Calu3 (cell line): ENCODE results near the gene RDH13. TPM values are rescaled to one million over a fixed set of nuclear protein-coding genes. Genes with fewer than 3 reads are reported as not detected.
"Not testable (repeated sequence)": the region's sequence is repeated elsewhere in the genome, so short reads cannot be mapped to it uniquely, and the experiment has no call there.

Experiments used
- BruUV-seq: library from RNA; stranded (reverse); fragments of 400-500 nt; replicated peaks from 2 replicates; lab custom pipeline; 2021; lab: Mats Ljungman, UMichigan
- CTCF ChIA-PET: fragments of 300-600 bp; sonication (Branson Sonifier 250); formaldehyde crosslinking; loops from one replicate; lab custom pipeline; 2022; ENCODE audit warnings: antibody characterized with exemption; lab: Charles Lee
- DNase-seq: peaks from one replicate; pipeline ENCODE4 v3.0.0; 2022
- H3K27ac Mint-ChIP-seq: one replicate; pipeline ENCODE4 v1.8.0; 2022; ENCODE audit warnings: mixed read lengths; ENCODE audit not compliant: unreplicated experiment
- H3K27me3 Mint-ChIP-seq: one replicate; pipeline ENCODE4 v1.8.0; 2022; ENCODE audit warnings: mixed read lengths; ENCODE audit not compliant: unreplicated experiment
- H3K36me3 Mint-ChIP-seq: one replicate; pipeline ENCODE4 v1.8.0; 2022; ENCODE audit warnings: mild to moderate bottlenecking, moderate library complexity, mixed read lengths; ENCODE audit not compliant: insufficient read depth, unreplicated experiment
- H3K4me1 Mint-ChIP-seq: one replicate; pipeline ENCODE4 v1.8.0; 2022; ENCODE audit warnings: mild to moderate bottlenecking, low read depth, mixed read lengths; ENCODE audit not compliant: unreplicated experiment
- H3K4me3 Mint-ChIP-seq: one replicate; pipeline ENCODE4 v1.8.0; 2022; ENCODE audit warnings: mild to moderate bottlenecking, low read depth, moderate library complexity, mixed read lengths; ENCODE audit not compliant: unreplicated experiment
- H3K9me3 Mint-ChIP-seq: one replicate; pipeline ENCODE4 v1.8.0; 2022; ENCODE audit warnings: low read depth, mixed read lengths; ENCODE audit not compliant: unreplicated experiment
- intact Hi-C: fragments of 100-400 bp; cut with micrococcal nuclease; formaldehyde crosslinking; loops from one replicate; pipeline ENCODE4 v1.10.0; 2022; ENCODE audit not compliant: unreplicated experiment
- total RNA-seq: library from RNA; stranded (reverse); gene quantifications from 2 replicates; pipeline ENCODE4 v1.2.3, GENCODE V29; 2022
- TF ChIP-seq, protein P1 (sequence below): fragments of 200-600 bp; IDR thresholded peaks from one replicate; pipeline ENCODE4 v1.8.0; 2022; ENCODE audit warnings: antibody characterized with exemption; ENCODE audit not compliant: unreplicated experiment

Gene RDH13
- total RNA-seq, 1 experiment from 2014 or later = 50.1 TPM

DNA sequence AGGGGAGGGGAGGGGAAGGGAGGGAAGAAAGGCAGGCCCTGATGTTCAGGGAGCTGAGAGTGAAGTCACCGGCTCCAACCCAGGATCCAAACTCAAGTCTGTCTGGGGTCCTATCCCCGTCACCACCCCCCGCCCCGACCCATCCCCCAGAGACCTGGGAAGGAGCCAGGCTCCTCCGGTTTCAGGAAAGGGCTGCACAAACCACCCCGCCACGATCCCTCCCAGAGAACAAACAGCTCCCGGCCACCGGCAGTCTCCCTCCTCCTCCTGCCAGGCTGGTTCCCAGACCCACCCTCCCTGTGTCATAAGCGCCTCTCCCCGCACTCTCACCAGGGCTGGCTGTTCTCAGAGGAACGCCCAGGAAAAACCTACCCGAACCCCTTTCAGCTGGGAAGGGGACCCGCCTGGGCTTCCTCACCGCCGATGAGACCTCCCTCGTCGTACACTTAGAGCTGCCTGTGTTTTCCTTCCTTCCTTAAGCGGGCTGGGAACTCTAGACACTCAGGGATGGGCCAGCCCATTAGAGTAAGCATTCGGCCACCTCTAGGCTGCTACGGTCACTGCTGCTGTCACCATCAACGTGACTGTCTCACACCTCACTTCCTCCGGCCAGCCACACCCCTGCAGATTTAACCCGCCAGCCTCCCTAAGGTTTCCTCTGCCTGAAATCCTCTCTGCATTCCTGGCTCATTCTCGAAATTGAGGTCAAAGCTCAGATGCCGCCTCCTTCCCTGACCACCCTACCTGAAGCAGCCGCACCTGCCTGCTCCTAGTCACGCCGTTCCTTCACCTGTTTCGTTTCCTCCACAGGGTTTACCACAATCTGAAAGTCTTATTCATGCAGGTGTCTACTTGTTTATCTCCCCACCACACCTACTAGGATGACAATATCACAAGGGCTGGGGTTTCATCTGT lies 6.3 kb upstream of the RDH13 start:
- H3K36me3 Mint-ChIP-seq = peaks cover 35% of the 10 kb centered on the region
- TF ChIP-seq, protein P1, sequence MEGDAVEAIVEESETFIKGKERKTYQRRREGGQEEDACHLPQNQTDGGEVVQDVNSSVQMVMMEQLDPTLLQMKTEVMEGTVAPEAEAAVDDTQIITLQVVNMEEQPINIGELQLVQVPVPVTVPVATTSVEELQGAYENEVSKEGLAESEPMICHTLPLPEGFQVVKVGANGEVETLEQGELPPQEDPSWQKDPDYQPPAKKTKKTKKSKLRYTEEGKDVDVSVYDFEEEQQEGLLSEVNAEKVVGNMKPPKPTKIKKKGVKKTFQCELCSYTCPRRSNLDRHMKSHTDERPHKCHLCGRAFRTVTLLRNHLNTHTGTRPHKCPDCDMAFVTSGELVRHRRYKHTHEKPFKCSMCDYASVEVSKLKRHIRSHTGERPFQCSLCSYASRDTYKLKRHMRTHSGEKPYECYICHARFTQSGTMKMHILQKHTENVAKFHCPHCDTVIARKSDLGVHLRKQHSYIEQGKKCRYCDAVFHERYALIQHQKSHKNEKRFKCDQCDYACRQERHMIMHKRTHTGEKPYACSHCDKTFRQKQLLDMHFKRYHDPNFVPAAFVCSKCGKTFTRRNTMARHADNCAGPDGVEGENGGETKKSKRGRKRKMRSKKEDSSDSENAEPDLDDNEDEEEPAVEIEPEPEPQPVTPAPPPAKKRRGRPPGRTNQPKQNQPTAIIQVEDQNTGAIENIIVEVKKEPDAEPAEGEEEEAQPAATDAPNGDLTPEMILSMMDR = no peak
- H3K4me3 Mint-ChIP-seq = peak overlapping the region; percentile 84
- intact Hi-C loops = no loop called here
- peak overlapping the region; percentile 95 for H3K27ac Mint-ChIP-seq
- H3K9me3 Mint-ChIP-seq = no peaks in the 10 kb centered on the region
- H3K4me1 Mint-ChIP-seq = peaks cover 29% of the 10 kb centered on the region
- H3K27me3 Mint-ChIP-seq = peaks cover 13% of the 10 kb centered on the region
- CTCF ChIA-PET = interaction anchor here (0.6 to 1.2 kb wide), 4 partner anchors 20 to 233 kb away, joined by 3 to 6 read pairs (median 4); no protein-coding TSS in a partner anchor
- peak; percentile 76 for DNase-seq
- TSS peak; percentile 76 for BruUV-seq

DNA sequence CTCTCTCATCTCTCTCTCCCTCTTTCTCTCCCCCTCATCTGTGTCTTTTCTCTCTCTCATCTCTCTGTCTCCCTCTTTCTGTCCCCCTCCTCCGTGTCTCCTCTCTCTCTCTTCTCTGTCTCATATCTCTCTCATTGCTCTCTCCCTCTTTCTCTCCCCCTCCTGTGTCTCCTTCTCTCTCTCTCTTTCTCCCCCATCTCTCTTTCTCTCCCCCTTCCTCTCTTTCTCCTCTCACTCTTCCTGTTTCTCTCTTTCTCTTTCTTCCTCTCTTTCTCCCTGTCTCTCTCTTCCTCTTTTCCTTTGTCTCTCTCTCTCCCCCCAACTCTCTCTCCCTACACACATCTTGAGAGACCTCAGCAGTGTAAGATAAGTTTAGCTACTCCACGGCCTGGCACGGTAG lies 4.9 kb upstream of the RDH13 start:
- no peak overlapping the region for H3K4me3 Mint-ChIP-seq

DNA sequence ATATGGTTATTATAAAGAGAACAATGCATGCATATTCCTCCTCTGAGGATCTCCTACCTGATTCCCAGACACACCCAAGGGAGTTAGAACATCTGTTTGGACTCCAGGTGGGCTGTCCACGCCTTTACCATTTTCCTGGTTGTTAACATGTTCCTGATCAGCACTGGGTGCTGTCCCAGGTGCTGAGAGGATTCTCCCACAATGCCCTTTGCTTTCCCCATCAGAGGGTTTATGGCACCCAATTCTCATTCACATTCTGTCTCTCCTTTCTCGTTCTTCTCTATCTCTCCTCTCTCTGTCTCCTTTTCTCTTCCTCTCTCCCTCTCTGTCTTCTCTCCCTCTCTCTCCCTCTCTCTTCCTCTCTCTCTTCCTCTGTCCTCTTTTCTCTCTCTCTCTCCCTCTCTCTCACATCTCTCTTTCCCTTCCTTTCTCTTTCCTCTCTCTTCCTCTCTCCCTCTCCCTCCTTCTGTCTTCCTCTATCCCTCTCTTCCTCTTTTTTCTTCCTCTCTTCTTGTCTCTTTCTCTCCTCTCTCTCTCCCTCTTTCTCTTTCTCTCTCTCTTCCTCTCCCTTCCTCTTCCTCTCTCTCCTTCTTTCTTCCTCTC lies 3.3 kb upstream of the RDH13 start:
- no peak overlapping the region for H3K27ac Mint-ChIP-seq
- intact Hi-C loops = no loop called here
- no peak for DNase-seq
- TF ChIP-seq, protein P1 = no peak
- BruUV-seq = no TSS peak
- CTCF ChIA-PET = no interaction called here
- peaks cover 13% of the 10 kb centered on the region for H3K27me3 Mint-ChIP-seq
- no peak overlapping the region for H3K4me3 Mint-ChIP-seq
- peaks cover 18% of the 10 kb centered on the region for H3K4me1 Mint-ChIP-seq
- peaks cover 60% of the 10 kb centered on the region for H3K36me3 Mint-ChIP-seq
- H3K9me3 Mint-ChIP-seq = no peaks in the 10 kb centered on the region

More for the DNA sequence above, 4.9 kb upstream of the RDH13 start:
- peaks cover 29% of the 10 kb centered on the region for H3K4me1 Mint-ChIP-seq
- no peak overlapping the region for H3K27ac Mint-ChIP-seq
- BruUV-seq = no TSS peak
- TF ChIP-seq, protein P1 = no peak
- CTCF ChIA-PET = interaction anchor here (0.6 kb wide), 1 partner anchor 604 kb away, joined by 3 read pairs; no protein-coding TSS in a partner anchor
- H3K9me3 Mint-ChIP-seq = no peaks in the 10 kb centered on the region
- peaks cover 47% of the 10 kb centered on the region for H3K36me3 Mint-ChIP-seq
- no peak for DNase-seq
- intact Hi-C loops = no loop called here
- H3K27me3 Mint-ChIP-seq = peaks cover 13% of the 10 kb centered on the region

DNA sequence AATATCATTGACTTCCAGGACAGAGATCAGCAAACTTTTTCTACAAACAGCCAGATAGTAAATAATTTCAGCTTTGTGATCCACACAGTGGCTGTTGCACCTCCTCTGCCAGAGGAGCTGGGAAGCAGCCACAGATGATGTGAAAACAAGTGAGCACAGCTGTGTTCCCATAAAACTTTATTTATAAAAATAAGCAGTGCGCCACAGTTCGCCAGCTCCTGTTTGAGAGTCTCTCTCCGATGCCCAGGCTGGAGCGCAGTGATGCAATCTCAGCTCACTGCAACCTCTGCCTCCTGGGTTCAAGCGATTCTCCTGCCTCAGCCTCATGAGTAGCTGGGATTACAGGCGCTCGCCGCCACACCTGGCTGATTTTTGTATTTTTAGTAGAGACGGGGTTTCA lies 2.6 kb upstream of the RDH13 start:
- Mint-ChIP-seq H3K27me3 (peaks cover 13% of the 10 kb centered on the region), H3K4me1 (peaks cover 17% of the 10 kb centered on the region), H3K36me3 (peaks cover 54% of the 10 kb centered on the region)
- BruUV-seq, H3K27ac Mint-ChIP-seq, intact Hi-C loops, H3K9me3 Mint-ChIP-seq, H3K4me3 Mint-ChIP-seq, CTCF ChIA-PET, DNase-seq: not testable (repeated sequence)
